Measurements from ENCODE around the gene HLA-B. TPM values are rescaled to one million over a fixed set of nuclear protein-coding genes. Genes with fewer than 3 reads are reported as not detected.

The HLA-B gene
- total and polyA plus RNA-seq, 7 donors, result 138 to 402 (median 231) TPM

GRCh38 chr6:31339210-31339609, 17.8 kb downstream of the HLA-B start:
- DNase-seq (no peak), ATAC-seq (no peak)
- Histone ChIP-seq H3K27ac (no peak overlapping the region), H3K9me3 (no peaks in the 10 kb centered on the region), H3K4me1 (no peaks in the 10 kb centered on the region), H3K36me3 (ENCODE audit: insufficient read depth in 1 of 2, low read depth in 1 of 2) (no peaks in the 10 kb centered on the region), H3K27me3 (ENCODE audit: insufficient read depth in 3 of 3, low read length in 2 of 3) (no peaks in the 10 kb centered on the region), H3K4me3 (no peak overlapping the region)
- 7 to 42% (median 25%) methylated on average over 3 of the region's 3 CpGs for WGBS, 3 donors
- TF ChIP-seq CTCF (IDR thresholded peaks at IDR 0.05), result no peak
- intact Hi-C loops (cut with DNase I), result no loop called here

- DNase-seq, result no peak
- Histone ChIP-seq H3K36me3 (ENCODE audit: insufficient read depth in 1 of 2, low read depth in 1 of 2) (no peaks in the 10 kb centered on the region), H3K4me3 (no peak overlapping the region), H3K9me3 (no peaks in the 10 kb centered on the region), H3K4me1 (no peaks in the 10 kb centered on the region), H3K27ac (no peak overlapping the region), H3K27me3 (ENCODE audit: insufficient read depth in 3 of 3, low read length in 2 of 3) (no peaks in the 10 kb centered on the region)
- WGBS, 3 donors, result 51 to 56% (median 55%) methylated on average over 3 of the region's 3 CpGs
- no peak for ATAC-seq
- intact Hi-C loops (cut with DNase I), result no loop called here
- no peak for TF ChIP-seq CTCF (IDR thresholded peaks at IDR 0.05)
These were observed 20.0 kb downstream of the HLA-B start for GRCh38 chr6:31336896-31337496.

GRCh38 chr6:31332637-31333602, 24.1 kb downstream of the HLA-B start:
- no peak for ATAC-seq
- intact Hi-C loops (cut with DNase I), result no loop called here
- H3K4me3 ChIP-seq, result no peak overlapping the region

GRCh38 chr6:31328355-31328960, 28.5 kb downstream of the HLA-B start:
- no peak for DNase-seq
- Histone ChIP-seq H3K4me1 (no peaks in the 10 kb centered on the region), H3K27ac (no peak overlapping the region), H3K4me3 (no peak overlapping the region), H3K27me3 (ENCODE audit: insufficient read depth in 3 of 3, low read length in 2 of 3) (peaks cover 0 to 2% (median 0%) of the 10 kb centered on the region in 3 donors), H3K9me3 (no peaks in the 10 kb centered on the region), H3K36me3 (ENCODE audit: insufficient read depth in 1 of 2, low read depth in 1 of 2) (no peaks in the 10 kb centered on the region)
- no peak for TF ChIP-seq CTCF (IDR thresholded peaks at IDR 0.05)
- WGBS, 3 donors, result 59 to 88% (median 72%) methylated on average over 7 of the region's 7 CpGs
- ATAC-seq, result no peak
- intact Hi-C loops (cut with DNase I), result no loop called here

More at GRCh38 chr6:31332637-31333602, 24.1 kb downstream of the HLA-B start:
- Histone ChIP-seq H3K4me1 (no peaks in the 10 kb centered on the region), H3K27ac (no peak overlapping the region), H3K27me3 (ENCODE audit: insufficient read depth in 3 of 3, low read length in 2 of 3) (peaks cover 0 to 2% (median 0%) of the 10 kb centered on the region in 3 donors), H3K36me3 (ENCODE audit: insufficient read depth in 1 of 2, low read depth in 1 of 2) (no peaks in the 10 kb centered on the region), H3K9me3 (no peaks in the 10 kb centered on the region)
- WGBS, 3 donors, result 44 to 60% (median 54%) methylated on average over 4 of the region's 4 CpGs
- no peak for TF ChIP-seq CTCF (IDR thresholded peaks at IDR 0.05)
- DNase-seq, result no peak

All from psoas muscle (tissue), 8 donors.